ENCODE results near the gene MYZAP. TPM values are rescaled to one million over a fixed set of nuclear protein-coding genes. Genes with fewer than 3 reads are reported as not detected.

MYZAP gene
- total and polyA plus RNA-seq, 2 of the 13 experiments (the other 11 are each of a cell fraction or from before 2014, with no cell fraction given): not detected

GRCh38 chr15:57567891-57568290 lies 23.8 kb upstream of the MYZAP start (continued):
- TF ChIP-seq ZBTB39 (CRISPR knock-in tag; IDR thresholded peaks at IDR 0.05) (no peak), KLF6 (CRISPR knock-in tag; IDR thresholded peaks at IDR 0.05) (no peak), IKZF5 (CRISPR knock-in tag; IDR thresholded peaks at IDR 0.05) (no peak), ZMYM4 (CRISPR knock-in tag; IDR thresholded peaks at IDR 0.05) (no peak), ZNF605 (CRISPR knock-in tag; IDR thresholded peaks at IDR 0.05) (no peak)

GRCh38 chr15:57568299-57568698 lies 23.4 kb upstream of the MYZAP start:
- Histone ChIP-seq H2AFZ (ENCODE audit: low read length) (no peak overlapping the region), H3K4me1 (ENCODE audit: insufficient read depth, low read length) (no peaks in the 10 kb centered on the region), H3K27me3 (ENCODE audit: control insufficient read depth in 1 of 2, insufficient read depth in 2 of 2, low read length in 2 of 2) (no peaks in the 10 kb centered on the region), H4K20me1 (ENCODE audit: insufficient read depth, low read length) (no peaks in the 10 kb centered on the region), H3K9ac (ENCODE audit: insufficient read depth, low read depth, low read length) (no peak overlapping the region), H3K79me2 (ENCODE audit: insufficient read depth, low read length) (no peaks in the 10 kb centered on the region), H3K27ac (ENCODE audit: extremely low read length, insufficient read depth, low read length) (no peak overlapping the region), H3K4me2 (ENCODE audit: low read depth, low read length) (no peak overlapping the region), H3K9me3 (ENCODE audit: low read length) (no peaks in the 10 kb centered on the region), H3K36me3 (replicated peaks in 1 of 2; ENCODE audit: control insufficient read depth in 1 of 2, insufficient read depth in 2 of 2, low read length in 2 of 2) (no peaks in the 10 kb centered on the region), H3K4me3 (replicated peaks in 1 of 3; ENCODE audit: insufficient read depth in 1 of 3, low read depth in 2 of 3, low read length in 3 of 3) (no peak overlapping the region)
- WGBS (ENCODE audit: low lambda C conversion rate): 23% methylated on average over 2 of the region's 2 CpGs
- ChIA-PET POLR2A (no interaction called here), CTCF (ENCODE audit: low intra/inter-chr PET ratio, low total read pairs) (no interaction called here)
- in situ Hi-C loops (cut with HindIII; ENCODE audit: extremely low pct_ligation_motif_present, low pct_unique_long_range_greater_than_20kb): no loop called here
- no peak for DNase-seq (ENCODE audit: low spot score)
- no peak for TF ChIP-seq ZNF281 (CRISPR knock-in tag; IDR thresholded peaks at IDR 0.05; ENCODE audit: borderline replicate concordance)
- no peak for TF ChIP-seq ZNF329 (CRISPR knock-in tag; IDR thresholded peaks at IDR 0.05; ENCODE audit: low read depth)
- no peak for ATAC-seq
- FAIRE-seq: no peak
- intact Hi-C loops (cut with micrococcal nuclease; ENCODE audit: unreplicated experiment): no loop called here
- BruUV-seq (replicated peaks): no TSS peak
